Hepatocyte (in vitro differentiated cells): ENCODE results near the gene MRPL32. TPM values are rescaled to one million over a fixed set of nuclear protein-coding genes. Genes with fewer than 3 reads are reported as not detected.

ENCODE experiments used
- DNase-seq: peaks from one replicate; pipeline ENCODE4 v3.0.0-alpha.2; 2016; ENCODE audit warnings: low spot score
- H2AFZ ChIP-seq: fragments of 200-600 bp; sonication (generic); 2 replicates; pipeline ENCODE4 v1.6.0; 2016; ENCODE audit warnings: antibody characterized with exemption, mild to moderate bottlenecking
- H3K27ac ChIP-seq: fragments of 200-600 bp; sonication (generic); 2 replicates; pipeline ENCODE4 v1.5.1; 2016; ENCODE audit warnings: mild to moderate bottlenecking
- H3K27me3 ChIP-seq: fragments of 200-600 bp; sonication (generic); 2 replicates; pipeline ENCODE4 v1.6.1; 2016
- H3K36me3 ChIP-seq: fragments of 200-600 bp; sonication (generic); replicated peaks from 2 replicates; pipeline ENCODE4 v1.5.1; 2016; ENCODE audit warnings: low read depth; ENCODE audit not compliant: insufficient read depth
- H3K4me1 ChIP-seq: fragments of 200-600 bp; sonication (generic); 2 replicates; pipeline ENCODE4 v1.5.1; 2016; ENCODE audit warnings: mild to moderate bottlenecking, moderate library complexity; ENCODE audit not compliant: insufficient read depth
- H3K4me2 ChIP-seq: fragments of 200-600 bp; sonication (generic); 2 replicates; pipeline ENCODE4 v1.6.0; 2016
- H3K4me3 ChIP-seq: fragments of 200-600 bp; sonication (generic); 2 replicates; pipeline ENCODE4 v1.5.1; 2016; ENCODE audit warnings: mild to moderate bottlenecking
- H3K79me2 ChIP-seq: fragments of 200-600 bp; sonication (generic); 2 replicates; pipeline ENCODE4 v1.6.0; 2017; ENCODE audit warnings: mild to moderate bottlenecking
- H3K9me2 ChIP-seq: fragments of 200-600 bp; sonication (generic); replicated peaks from 2 replicates; pipeline ENCODE4 v1.6.0; 2017; ENCODE audit warnings: mild to moderate bottlenecking; ENCODE audit not compliant: insufficient read depth
- H3K9me3 ChIP-seq: fragments of 200-600 bp; sonication (generic); 2 replicates; pipeline ENCODE4 v1.5.1; 2016; ENCODE audit warnings: low read depth, mild to moderate bottlenecking
- H4K20me1 ChIP-seq: fragments of 200-600 bp; sonication (generic); 2 replicates; pipeline ENCODE4 v1.6.0; 2016; ENCODE audit warnings: mild to moderate bottlenecking; ENCODE audit not compliant: insufficient read depth, poor library complexity, severe bottlenecking
- CTCF ChIP-seq: fragments of 200-600 bp; sonication (generic); IDR thresholded peaks from 2 replicates; pipeline ENCODE4 v1.5.1; 2016; ENCODE audit warnings: antibody characterized with exemption, mild to moderate bottlenecking; ENCODE audit not compliant: poor library complexity
- EZH2 ChIP-seq: fragments of 200-600 bp; sonication (generic); IDR thresholded peaks from 2 replicates; pipeline ENCODE4 v1.6.1; 2016; ENCODE audit warnings: antibody characterized with exemption, mild to moderate bottlenecking, borderline replicate concordance
- EZH2phosphoT487 ChIP-seq: fragments of 200-600 bp; sonication (generic); IDR thresholded peaks from one replicate; pipeline ENCODE4 v1.6.1; 2018; ENCODE audit warnings: antibody characterized with exemption, mild to moderate bottlenecking, low read depth, moderate library complexity; ENCODE audit not compliant: unreplicated experiment, severe bottlenecking
- WGBS: methylation state at CpG from one replicate; pipeline ENCODE4 v1.1.6; 2016; ENCODE audit warnings: low lambda C conversion rate; ENCODE audit errors: missing lambda C conversion rate; 5-methylcytosine and 5-hydroxymethylcytosine counted together
- polyA plus RNA-seq: library from polyadenylated mRNA; unstranded; fragments of >200 nt; fragmentation: Nextera tagmentation; extraction: Ambion mirVana; gene quantifications from 2 replicates; pipeline ENCODE4 v1.2.1, GENCODE V29; 2016
- total RNA-seq: library from RNA; depleted of rRNA; stranded (reverse); fragments of >200 nt; gene quantifications from 2 replicates; pipeline ENCODE4 v1.2.3, GENCODE V29; 2014

Gene MRPL32
- total and polyA plus RNA-seq, 2 experiments from 2014 or later = 59.9 to 67.4 TPM

GRCh38 chr7:42953994-42954393 is 21.8 kb downstream of the MRPL32 start:
- Histone ChIP-seq H3K79me2 (no peaks in the 10 kb centered on the region), H3K27ac (no peak overlapping the region)
- TF ChIP-seq CTCF = no peak
- TF ChIP-seq EZH2phosphoT487 = no peak
- TF ChIP-seq EZH2 = no peak

GRCh38 chr7:42956062-42956461 is 23.9 kb downstream of the MRPL32 start:
- no peak overlapping the region for H3K4me3 ChIP-seq
- TF ChIP-seq EZH2 = no peak
- TF ChIP-seq EZH2phosphoT487 = no peak
- no peak for TF ChIP-seq CTCF
- H2AFZ ChIP-seq = no peak overlapping the region
- no peaks in the 10 kb centered on the region for H3K27me3 ChIP-seq
- H3K9me2 ChIP-seq = no peaks in the 10 kb centered on the region
- H3K4me1 ChIP-seq = no peaks in the 10 kb centered on the region
- H3K79me2 ChIP-seq = no peaks in the 10 kb centered on the region
- H3K36me3 ChIP-seq = no peaks in the 10 kb centered on the region
- H4K20me1 ChIP-seq = no peaks in the 10 kb centered on the region
- no peak for DNase-seq
- no peaks in the 10 kb centered on the region for H3K9me3 ChIP-seq
- H3K4me2 ChIP-seq = no peak overlapping the region
- no peak overlapping the region for H3K27ac ChIP-seq

More at GRCh38 chr7:42953994-42954393, 21.8 kb downstream of the MRPL32 start:
- Histone ChIP-seq H3K4me1 (no peaks in the 10 kb centered on the region), H2AFZ (no peak overlapping the region), H3K4me3 (no peak overlapping the region), H3K4me2 (no peak overlapping the region), H4K20me1 (no peaks in the 10 kb centered on the region), H3K9me3 (no peaks in the 10 kb centered on the region), H3K9me2 (no peaks in the 10 kb centered on the region), H3K36me3 (no peaks in the 10 kb centered on the region), H3K27me3 (no peaks in the 10 kb centered on the region)
- DNase-seq = no peak
- WGBS = 88% methylated on average over 4 of the region's 4 CpGs

- Histone ChIP-seq H2AFZ (no peak overlapping the region), H3K27ac (no peak overlapping the region), H3K9me3 (no peaks in the 10 kb centered on the region), H3K27me3 (no peaks in the 10 kb centered on the region), H3K9me2 (no peaks in the 10 kb centered on the region), H3K79me2 (no peaks in the 10 kb centered on the region), H3K4me1 (no peaks in the 10 kb centered on the region), H4K20me1 (no peaks in the 10 kb centered on the region), H3K4me3 (no peak overlapping the region), H3K36me3 (no peaks in the 10 kb centered on the region), H3K4me2 (no peak overlapping the region)
- no peak for TF ChIP-seq EZH2phosphoT487
- TF ChIP-seq CTCF = no peak
- TF ChIP-seq EZH2 = no peak
- 88% methylated on average over 2 of the region's 2 CpGs for whole genome bisulfite sequencing
- DNase-seq = no peak
These were observed 27.4 kb downstream of the MRPL32 start for GRCh38 chr7:42959549-42959948.

- H3K4me2 ChIP-seq = no peak overlapping the region
- no peak overlapping the region for H3K27ac ChIP-seq
- no peak for DNase-seq
- no peaks in the 10 kb centered on the region for H3K4me1 ChIP-seq
- no peaks in the 10 kb centered on the region for H4K20me1 ChIP-seq
- WGBS = 66% methylated on average over 2 of the region's 2 CpGs
- H3K9me3 ChIP-seq = no peaks in the 10 kb centered on the region
- no peaks in the 10 kb centered on the region for H3K79me2 ChIP-seq
- no peak overlapping the region for H3K4me3 ChIP-seq
- no peaks in the 10 kb centered on the region for H3K9me2 ChIP-seq
- H2AFZ ChIP-seq = no peak overlapping the region
- no peaks in the 10 kb centered on the region for H3K36me3 ChIP-seq
- no peaks in the 10 kb centered on the region for H3K27me3 ChIP-seq
- TF ChIP-seq EZH2phosphoT487 (no peak), CTCF (no peak), EZH2 (no peak)
These were observed 28.6 kb downstream of the MRPL32 start for GRCh38 chr7:42960762-42961161.
